Measurements from ENCODE around the gene DSCAML1. TPM values are rescaled to one million over a fixed set of nuclear protein-coding genes. Genes with fewer than 3 reads are reported as not detected.

Gene DSCAML1
- total and polyA plus RNA-seq, 4 donors, result 0.18 to 1.5 (median 1.1) TPM

DNA sequence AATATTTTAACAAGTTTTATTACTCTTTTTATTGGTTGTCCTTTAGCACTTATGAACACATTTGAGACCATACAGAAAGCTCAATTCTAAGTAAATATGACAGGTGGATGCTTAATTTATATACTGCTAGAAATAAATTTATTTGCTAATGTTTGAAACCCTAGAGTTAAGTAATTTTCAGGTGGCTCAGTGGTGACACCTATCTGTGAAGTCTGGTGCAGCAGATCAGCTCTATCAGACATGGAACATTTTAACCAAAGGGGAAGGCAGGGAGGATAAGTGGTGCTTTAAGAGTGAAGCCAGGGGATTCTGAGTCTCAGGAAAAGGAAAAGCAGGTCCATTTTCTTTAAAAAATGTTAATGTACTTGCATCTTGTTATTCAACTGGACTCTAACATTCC is 175.8 kb downstream of the DSCAML1 start:
- TF ChIP-seq, protein P1, sequence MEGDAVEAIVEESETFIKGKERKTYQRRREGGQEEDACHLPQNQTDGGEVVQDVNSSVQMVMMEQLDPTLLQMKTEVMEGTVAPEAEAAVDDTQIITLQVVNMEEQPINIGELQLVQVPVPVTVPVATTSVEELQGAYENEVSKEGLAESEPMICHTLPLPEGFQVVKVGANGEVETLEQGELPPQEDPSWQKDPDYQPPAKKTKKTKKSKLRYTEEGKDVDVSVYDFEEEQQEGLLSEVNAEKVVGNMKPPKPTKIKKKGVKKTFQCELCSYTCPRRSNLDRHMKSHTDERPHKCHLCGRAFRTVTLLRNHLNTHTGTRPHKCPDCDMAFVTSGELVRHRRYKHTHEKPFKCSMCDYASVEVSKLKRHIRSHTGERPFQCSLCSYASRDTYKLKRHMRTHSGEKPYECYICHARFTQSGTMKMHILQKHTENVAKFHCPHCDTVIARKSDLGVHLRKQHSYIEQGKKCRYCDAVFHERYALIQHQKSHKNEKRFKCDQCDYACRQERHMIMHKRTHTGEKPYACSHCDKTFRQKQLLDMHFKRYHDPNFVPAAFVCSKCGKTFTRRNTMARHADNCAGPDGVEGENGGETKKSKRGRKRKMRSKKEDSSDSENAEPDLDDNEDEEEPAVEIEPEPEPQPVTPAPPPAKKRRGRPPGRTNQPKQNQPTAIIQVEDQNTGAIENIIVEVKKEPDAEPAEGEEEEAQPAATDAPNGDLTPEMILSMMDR (IDR thresholded peaks at IDR 0.05; ENCODE audit: control extremely low read depth, extremely low read depth), result no peak

DNA sequence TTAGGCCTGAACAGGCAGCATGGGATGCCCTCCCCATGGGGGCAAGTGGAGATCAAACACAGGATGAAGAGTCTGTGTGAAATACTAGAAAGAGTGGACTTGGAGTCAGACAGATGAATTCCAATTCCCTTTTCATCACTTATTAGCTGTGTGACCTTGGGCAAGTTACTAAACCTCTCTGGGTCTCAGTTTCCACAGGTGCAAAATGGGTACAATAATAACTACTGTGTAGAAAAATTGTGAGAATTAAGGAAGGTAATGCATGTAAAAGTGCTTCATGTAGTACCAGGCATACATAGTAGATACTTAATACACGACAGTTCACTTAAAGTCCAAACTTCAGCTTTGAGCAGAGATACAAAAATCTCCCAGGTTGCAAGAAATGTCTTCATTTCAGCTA is 176.4 kb downstream of the DSCAML1 start:
- Histone ChIP-seq H3K27ac (ENCODE audit: low read depth in 1 of 2, low read length in 1 of 2) (no peak overlapping the region), H3K4me3 (no peak overlapping the region), H3K27me3 (ENCODE audit: control insufficient read depth in 3 of 3, insufficient read depth in 3 of 3, low read length in 2 of 3) (peaks cover 0 to 14% (median 0%) of the 10 kb centered on the region in 3 donors), H3K9me3 (ENCODE audit: control insufficient read depth in 4 of 4, insufficient read depth in 3 of 4, low read length in 3 of 4) (peaks cover 0 to 9% (median 1%) of the 10 kb centered on the region in 4 donors), H3K36me3 (ENCODE audit: control insufficient read depth in 4 of 4, insufficient read depth in 4 of 4, low read length in 4 of 4) (no peaks in the 10 kb centered on the region), H3K9ac (ENCODE audit: insufficient read depth in 1 of 2, low read length in 2 of 2) (no peak overlapping the region), H3K4me1 (ENCODE audit: control insufficient read depth in 5 of 5, insufficient read depth in 5 of 5, low read length in 5 of 5) (no peaks in the 10 kb centered on the region)
- TF ChIP-seq, protein P1 (IDR thresholded peaks at IDR 0.05; ENCODE audit: control extremely low read depth, extremely low read depth), result no peak
- DNase-seq, result no peak
- no peak for ATAC-seq (ENCODE audit: insufficient read depth, low FRiP score)
- 88 to 97% methylated on average over 1 of the region's 1 CpG for WGBS, 2 donors

More for the DNA sequence above, 175.8 kb downstream of the DSCAML1 start:
- H3K4me3 ChIP-seq, result no peak overlapping the region
- DNase-seq, result no peak
- peaks cover 0 to 7% (median 1%) of the 10 kb centered on the region in 4 donors for H3K9me3 ChIP-seq (ENCODE audit: control insufficient read depth in 4 of 4, insufficient read depth in 3 of 4, low read length in 3 of 4)
- no peaks in the 10 kb centered on the region for H3K4me1 ChIP-seq (ENCODE audit: control insufficient read depth in 5 of 5, insufficient read depth in 5 of 5, low read length in 5 of 5)
- H3K9ac ChIP-seq (ENCODE audit: insufficient read depth in 1 of 2, low read length in 2 of 2), result no peak overlapping the region
- H3K36me3 ChIP-seq (ENCODE audit: control insufficient read depth in 4 of 4, insufficient read depth in 4 of 4, low read length in 4 of 4), result no peaks in the 10 kb centered on the region
- H3K27me3 ChIP-seq (ENCODE audit: control insufficient read depth in 3 of 3, insufficient read depth in 3 of 3, low read length in 2 of 3), result peaks cover 0 to 11% (median 0%) of the 10 kb centered on the region in 3 donors
- no peak for ATAC-seq (ENCODE audit: insufficient read depth, low FRiP score)
- H3K27ac ChIP-seq (ENCODE audit: low read depth in 1 of 2, low read length in 1 of 2), result no peak overlapping the region

DNA sequence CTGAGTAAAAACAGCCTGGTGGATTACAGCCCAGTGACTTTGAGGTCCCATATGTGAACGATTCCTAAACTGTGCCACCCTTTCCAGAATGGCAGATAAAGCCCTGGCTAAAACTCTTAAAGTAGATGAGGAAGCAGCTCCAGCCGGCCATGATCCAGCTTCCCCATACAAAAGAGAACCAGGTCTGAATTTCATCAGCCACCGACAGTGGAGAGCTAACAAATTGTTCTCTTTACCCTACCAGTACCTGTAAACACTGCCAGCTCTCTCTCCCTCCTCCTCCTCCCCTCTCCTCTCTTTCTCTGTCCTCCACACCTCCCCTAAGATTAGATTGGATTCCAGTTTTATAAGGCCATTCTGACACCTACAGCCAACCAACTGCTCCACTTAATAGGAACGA is 176.9 kb downstream of the DSCAML1 start:
- peaks cover 0 to 11% (median 1%) of the 10 kb centered on the region in 4 donors for H3K9me3 ChIP-seq (ENCODE audit: control insufficient read depth in 4 of 4, insufficient read depth in 3 of 4, low read length in 3 of 4)
- H3K36me3 ChIP-seq (ENCODE audit: control insufficient read depth in 4 of 4, insufficient read depth in 4 of 4, low read length in 4 of 4), result no peaks in the 10 kb centered on the region
- H3K4me3 ChIP-seq, result no peak overlapping the region
- no peak overlapping the region for H3K27ac ChIP-seq (ENCODE audit: low read depth in 1 of 2, low read length in 1 of 2)
- no peak overlapping the region for H3K9ac ChIP-seq (ENCODE audit: insufficient read depth in 1 of 2, low read length in 2 of 2)
- ATAC-seq (ENCODE audit: insufficient read depth, low FRiP score) (no peak), DNase-seq (no peak)
- TF ChIP-seq, protein P1 (IDR thresholded peaks at IDR 0.05; ENCODE audit: control extremely low read depth, extremely low read depth), result no peak
- WGBS, 2 donors, result 40 to 43% methylated on average over 4 of the region's 4 CpGs
- peaks cover 0 to 14% (median 0%) of the 10 kb centered on the region in 3 donors for H3K27me3 ChIP-seq (ENCODE audit: control insufficient read depth in 3 of 3, insufficient read depth in 3 of 3, low read length in 2 of 3)
- no peaks in the 10 kb centered on the region for H3K4me1 ChIP-seq (ENCODE audit: control insufficient read depth in 5 of 5, insufficient read depth in 5 of 5, low read length in 5 of 5)

DNA sequence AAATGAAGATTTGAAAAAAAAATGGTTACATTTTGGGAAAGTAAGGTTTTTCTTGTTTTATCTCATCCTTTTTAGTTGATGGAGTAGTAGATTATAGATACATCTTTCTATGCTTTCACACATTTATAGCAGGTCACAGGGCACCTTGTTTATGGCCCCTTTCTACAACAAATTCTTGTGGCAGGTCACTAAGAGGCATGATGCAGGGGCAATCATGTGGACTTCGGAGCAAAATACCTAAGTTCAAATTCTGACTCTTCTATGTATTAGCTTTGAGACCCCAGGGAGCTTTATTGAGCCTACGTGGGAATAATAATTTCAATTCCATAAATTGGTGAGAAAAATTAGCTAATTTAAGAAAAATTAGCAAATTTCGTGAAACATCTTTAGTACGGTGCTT is 177.4 kb downstream of the DSCAML1 start:
- Histone ChIP-seq H3K36me3 (ENCODE audit: control insufficient read depth in 4 of 4, insufficient read depth in 4 of 4, low read length in 4 of 4) (no peaks in the 10 kb centered on the region), H3K4me1 (ENCODE audit: control insufficient read depth in 5 of 5, insufficient read depth in 5 of 5, low read length in 5 of 5) (no peaks in the 10 kb centered on the region), H3K9ac (ENCODE audit: insufficient read depth in 1 of 2, low read length in 2 of 2) (no peak overlapping the region), H3K27ac (ENCODE audit: low read depth in 1 of 2, low read length in 1 of 2) (no peak overlapping the region), H3K4me3 (no peak overlapping the region), H3K27me3 (ENCODE audit: control insufficient read depth in 3 of 3, insufficient read depth in 3 of 3, low read length in 2 of 3) (peaks cover 0 to 14% (median 0%) of the 10 kb centered on the region in 3 donors), H3K9me3 (ENCODE audit: control insufficient read depth in 4 of 4, insufficient read depth in 3 of 4, low read length in 3 of 4) (peaks cover 0 to 12% (median 1%) of the 10 kb centered on the region in 4 donors)
- TF ChIP-seq, protein P1 (IDR thresholded peaks at IDR 0.05; ENCODE audit: control extremely low read depth, extremely low read depth), result no peak
- ATAC-seq (ENCODE audit: insufficient read depth, low FRiP score) (no peak), DNase-seq (no peak)
- 90 to 93% methylated on average over 4 of the region's 4 CpGs for WGBS, 2 donors
